Measurements from ENCODE around the gene CHD5.

DNA sequence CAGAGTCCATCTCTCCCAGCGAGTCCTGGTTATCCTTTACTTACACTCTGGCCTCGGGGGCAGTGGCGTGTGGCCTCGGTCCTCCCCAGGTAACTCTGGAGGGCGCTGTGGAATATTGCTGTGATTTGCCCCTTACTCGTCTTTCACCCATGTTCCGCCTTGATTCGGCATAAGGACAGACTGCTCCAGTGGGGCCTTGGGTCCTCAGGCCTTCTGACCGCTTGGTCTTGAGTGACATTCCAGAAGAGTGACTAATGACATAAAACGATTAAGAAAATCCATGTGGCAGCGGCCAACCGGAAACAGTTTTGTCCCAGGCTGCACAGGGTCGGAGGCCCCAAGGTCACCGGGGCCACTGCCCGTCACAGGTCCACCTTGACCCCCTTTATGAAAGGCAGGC lies 44.6 kb upstream of the CHD5 start:
- TF ChIP-seq CTCF (IDR thresholded peaks at IDR 0.05) = no peak
- TF ChIP-seq ZFX (IDR thresholded peaks at IDR 0.05; ENCODE audit: borderline replicate concordance) = no peak
